ENCODE data around the gene ISM1.

DNA sequence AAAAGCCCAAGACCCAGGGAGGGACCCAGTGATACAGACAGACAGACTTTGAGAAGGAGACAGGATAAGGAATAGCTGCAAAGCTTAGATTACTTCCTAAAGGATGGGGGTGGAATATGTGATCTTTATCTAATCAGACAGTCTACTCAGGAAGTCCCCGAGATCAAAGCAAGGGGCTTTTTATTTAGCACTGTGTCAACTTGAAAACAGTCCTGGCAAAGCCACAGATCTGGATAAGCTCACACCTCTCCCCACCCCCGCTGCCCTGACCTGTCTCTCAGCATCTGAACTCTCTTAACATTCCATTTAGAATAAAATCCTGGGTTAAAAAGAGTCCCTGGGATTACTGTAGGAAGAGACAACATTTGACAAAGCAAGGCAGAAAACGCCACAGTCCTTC lies 101.5 kb downstream of the ISM1 start:
- TF ChIP-seq, protein P1, sequence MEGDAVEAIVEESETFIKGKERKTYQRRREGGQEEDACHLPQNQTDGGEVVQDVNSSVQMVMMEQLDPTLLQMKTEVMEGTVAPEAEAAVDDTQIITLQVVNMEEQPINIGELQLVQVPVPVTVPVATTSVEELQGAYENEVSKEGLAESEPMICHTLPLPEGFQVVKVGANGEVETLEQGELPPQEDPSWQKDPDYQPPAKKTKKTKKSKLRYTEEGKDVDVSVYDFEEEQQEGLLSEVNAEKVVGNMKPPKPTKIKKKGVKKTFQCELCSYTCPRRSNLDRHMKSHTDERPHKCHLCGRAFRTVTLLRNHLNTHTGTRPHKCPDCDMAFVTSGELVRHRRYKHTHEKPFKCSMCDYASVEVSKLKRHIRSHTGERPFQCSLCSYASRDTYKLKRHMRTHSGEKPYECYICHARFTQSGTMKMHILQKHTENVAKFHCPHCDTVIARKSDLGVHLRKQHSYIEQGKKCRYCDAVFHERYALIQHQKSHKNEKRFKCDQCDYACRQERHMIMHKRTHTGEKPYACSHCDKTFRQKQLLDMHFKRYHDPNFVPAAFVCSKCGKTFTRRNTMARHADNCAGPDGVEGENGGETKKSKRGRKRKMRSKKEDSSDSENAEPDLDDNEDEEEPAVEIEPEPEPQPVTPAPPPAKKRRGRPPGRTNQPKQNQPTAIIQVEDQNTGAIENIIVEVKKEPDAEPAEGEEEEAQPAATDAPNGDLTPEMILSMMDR (IDR thresholded peaks at IDR 0.05 in 8 of 11, conservative IDR thresholded peaks at IDR 0.05 in 3 of 11) = no peak
- no peak for TF ChIP-seq POLR2AphosphoS5 (IDR thresholded peaks at IDR 0.05)
